Heart left ventricle (tissue), 16 donors: ENCODE measurements around the gene PATE4. TPM values are rescaled to one million over a fixed set of nuclear protein-coding genes. Genes with fewer than 3 reads are reported as not detected.

Source experiments
- ATAC-seq, 4 donors: fragments of 200-7000 bp; cut with Tn5 transposase; one replicate each; pipeline ENCODE4 v1.9.1; 2020 to 2022; ENCODE audit warnings: moderate library complexity in 4 of 4, mild to moderate bottlenecking in 3 of 4, moderate number of reproducible peaks in 1 of 4
- DNase-seq, 5 donors: peaks; one replicate each; pipeline ENCODE4 v3.0.0-alpha.2; 2020
- H3K27ac ChIP-seq, 12 donors: fragments of 200-600 bp; sonication (generic) in 4 of 12; one replicate each; pipeline versions ENCODE4 v1.5.0 to v1.8.0; 2016 to 2022; ENCODE audit warnings: mild to moderate bottlenecking in 2 of 12
- H3K27me3 ChIP-seq, 9 donors: fragments of 200-600 bp; sonication (generic) in 2 of 9; one replicate each; pipeline versions ENCODE4 v1.5.1 to v1.8.0; 2016 to 2022; ENCODE audit warnings: mild to moderate bottlenecking in 3 of 9
- H3K36me3 ChIP-seq, 9 donors: fragments of 200-600 bp; sonication (generic) in 2 of 9; one replicate each; pipeline versions ENCODE4 v1.5.0 to v1.8.0; 2018 to 2022; ENCODE audit warnings: mild to moderate bottlenecking in 2 of 9
- H3K4me1 ChIP-seq, 12 donors: fragments of 200-600 bp; sonication (generic) in 4 of 12; one replicate each; pipeline versions ENCODE4 v1.5.0 to v1.8.0; 2016 to 2022; ENCODE audit warnings: mild to moderate bottlenecking in 3 of 12
- H3K4me3 ChIP-seq, 12 donors: fragments of 200-600 bp; sonication (generic) in 4 of 12; one replicate each; pipeline versions ENCODE4 v1.5.0 to v1.8.0; 2017 to 2022; ENCODE audit warnings: mild to moderate bottlenecking in 9 of 12, moderate library complexity in 4 of 12
- H3K9me3 ChIP-seq, 12 donors: fragments of 200-600 bp; sonication (generic) in 4 of 12; one replicate each; pipeline versions ENCODE4 v1.5.0 to v1.8.0; 2016 to 2022; ENCODE audit warnings: mild to moderate bottlenecking in 1 of 12
- CTCF ChIP-seq, 12 donors: fragments of 200-600 bp; sonication (generic) in 4 of 12; IDR thresholded peaks; one replicate each; pipeline versions ENCODE4 v1.5.0 to v1.8.0; 2018 to 2022; ENCODE audit warnings: antibody characterized with exemption in 12 of 12, mild to moderate bottlenecking in 5 of 12
- POLR2A ChIP-seq, 2 donors: fragments of 450-650 bp; IDR thresholded peaks; one replicate each; pipeline ENCODE4 v1.6.1; 2017; ENCODE audit warnings: antibody characterized with exemption in 2 of 2, mild to moderate bottlenecking in 2 of 2, moderate library complexity in 2 of 2
- WGBS, 4 donors: extraction: QIAGEN DNeasy Blood & Tissue Kit in 2 of 4; methylation state at CpG; one replicate each; pipeline versions ENCODE4 v1.1.5 to v1.1.7; 2013 to 2018; 5-methylcytosine and 5-hydroxymethylcytosine counted together
- intact Hi-C, 10 donors: fragments of 100-400 bp; cut with DNase I; formaldehyde crosslinking; loops; one replicate each; pipeline versions ENCODE4 v1.11.1 to v1.14.2; 2022
- polyA plus RNA-seq, 2 donors: library from polyadenylated mRNA; stranded (reverse); fragments of 200-250 nt; gene quantifications; one replicate each; pipeline ENCODE4 v1.2.3, GENCODE V29; 2013
- total RNA-seq, 9 donors: library from RNA; depleted of rRNA in 2 of 9; stranded (reverse); fragments of >200 nt in 2 of 9; fragmentation: NEBNext Ultra II Directional in 3 of 9; extraction: Animal tissue kit (Norgen Biotek cat#: 25700) in 3 of 9; gene quantifications; one replicate each; pipeline versions ENCODE4 v1.1.0 to v1.2.4, GENCODE V29; 2016 to 2023
- donor health status: ischemic (EF 13 %, LVEDD 7.1; RV severe dilation, severe dysfunction).
- donor health status: healthy with polysubstance abuse.
- donor health status: DM: no; HTN: yes; CAD: no.
- donor health status: DM: no; HTN: no; CAD: no.
- donor health status: ischemic (EF 25% LVEDD 6.9; RV normal size, moderate dysfunction).
- donor health status: ischemic (EF 25% LVEDD 5.7; RV mildly dilated, moderate dysfunction).
- donor health status: healthy.
- donor health status: DM: yes; HTN: yes; CAD: no.
- donor health status: ischemic (EF 35%, LVEDD 5.7; RV mildly dilated, moderate dysfunction).
- donor health status: nonischemic (EF 11% LVEDD 7.7; RV severe dilation, severe dysfunction).
- donor health status: DM: yes; HTN: yes; CAD: no.
- donor health status: PGD.
- donor health status: ischemic (EF 29% LVEDD 5.4; RV normal size, mild dysfunction).
- donor health status: nonischemic (EF 23%, LVEDD 6.1; RV moderate dilation, normal function).

The PATE4 gene
- total and polyA plus RNA-seq, 11 donors = not detected

- Histone ChIP-seq H3K27me3 (no peaks in the 10 kb centered on the region), H3K4me3 (peak overlapping the region in 11 of 12 donors; percentile 56 to 95 (median 80)), H3K36me3 (peaks cover 0 to 5% (median under 1%) of the 10 kb centered on the region in 9 donors), H3K27ac (peak overlapping the region in 11 of 12 donors; percentile 80 to 98 (median 94)), H3K9me3 (no peaks in the 10 kb centered on the region), H3K4me1 (peaks cover 0 to 27% (median 5%) of the 10 kb centered on the region in 12 donors)
- WGBS, 4 donors = 19 to 45% (median 20%) methylated on average over 12 to 24 of the region's 24 CpGs
- ATAC-seq (peak; percentile 47 to 54 (median 48)), DNase-seq (peak; percentile 30 to 73 (median 56))
- intact Hi-C loops = loop anchor here in 3 of 10 donors (5.0 to 10.0 kb wide), 3 partner anchors 260 to 462 kb away; partner anchors contain the start of gene CHEK1 (in 2 of the 3)
- no peak for TF ChIP-seq POLR2A (IDR thresholded peaks at IDR 0.05)
- TF ChIP-seq CTCF (IDR thresholded peaks at IDR 0.05) = no peak
These were observed 53.9 kb downstream of the PATE4 start for GRCh38 chr11:125886997-125887372.

GRCh38 chr11:125887373-125888324 is 54.5 kb downstream of the PATE4 start, which contains the start of gene HYLS1:
Gene HYLS1, plus strand, starts transcription at chr11:125887668. Its CDS starts 11,701 bp downstream, at chr11:125899369.
- H3K36me3 ChIP-seq = peaks cover 0 to 12% (median 4%) of the 10 kb centered on the region in 9 donors
- ATAC-seq (peak; percentile 98 to 100 (median 99)), DNase-seq (peak; percentile 93 to 98 (median 95))
- H3K9me3 ChIP-seq = no peaks in the 10 kb centered on the region
- WGBS, 4 donors = 0 to 1% (median 0%) methylated on average over 46 to 91 of the region's 91 CpGs
- H3K27ac ChIP-seq = peak within 1 kb of the TSS; percentile 80 to 98 (median 94)
- TF ChIP-seq CTCF (IDR thresholded peaks at IDR 0.05) (peak in 9 of 12 donors; percentile 15 to 63 (median 34)), POLR2A (IDR thresholded peaks at IDR 0.05) (peak in 1 of 2 donors; percentile 78)
- peaks cover 0 to 27% (median 5%) of the 10 kb centered on the region in 12 donors for H3K4me1 ChIP-seq
- intact Hi-C loops = loop anchor here in 3 of 10 donors (5.0 to 10.0 kb wide), 3 partner anchors 260 to 463 kb away; partner anchors contain the start of gene CHEK1 (in 2 of the 3)
- H3K4me3 ChIP-seq = peak within 1 kb of the TSS; percentile 56 to 95 (median 79)
- no peaks in the 10 kb centered on the region for H3K27me3 ChIP-seq

Other genes starting within 250 kb of the PATE4 start
- 10 to 100 TPM; 47.6 to 98.6 (median 59.1) TPM for gene STT3A, start 240.5 kb upstream of the PATE4 start, total RNA-seq
- gene STT3A, start 240.5 kb upstream of the PATE4 start, polyA plus RNA-seq = 10 to 100 TPM; 21.5 to 72.7 TPM
- gene CHEK1, start 208.2 kb upstream of the PATE4 start, total RNA-seq = 1 to 10 TPM in 5 of 9 donors, under 1 TPM in 4; 0.63 to 6.2 (median 1.2) TPM
- 1 to 10 TPM in 1 of 2 donors, under 1 TPM in 1; 0.50 to 1.5 TPM for gene CHEK1, start 208.2 kb upstream of the PATE4 start, polyA plus RNA-seq
- gene ACRV1, start 152.5 kb upstream of the PATE4 start, total RNA-seq = not detected
- gene ACRV1, start 152.5 kb upstream of the PATE4 start, polyA plus RNA-seq = not detected
- not detected for gene PATE1, start 87.0 kb upstream of the PATE4 start, total RNA-seq
- gene PATE1, start 87.0 kb upstream of the PATE4 start, polyA plus RNA-seq = not detected
- not detected for gene PATE2, start 54.5 kb upstream of the PATE4 start, total RNA-seq
- gene PATE2, start 54.5 kb upstream of the PATE4 start, polyA plus RNA-seq = not detected
- not detected for gene PATE3, start 45.2 kb upstream of the PATE4 start, total RNA-seq
- gene PATE3, start 45.2 kb upstream of the PATE4 start, polyA plus RNA-seq = not detected
- gene HYLS1, start 54.4 kb downstream of the PATE4 start, total RNA-seq = 1 to 10 TPM; 3.4 to 6.9 (median 4.5) TPM
- 1 to 10 TPM; 3.0 to 3.5 TPM for gene HYLS1, start 54.4 kb downstream of the PATE4 start, polyA plus RNA-seq
- gene PUS3, start 69.9 kb downstream of the PATE4 start, total RNA-seq = 1 to 10 TPM; 5.4 to 9.4 (median 8.3) TPM
- gene PUS3, start 69.9 kb downstream of the PATE4 start, polyA plus RNA-seq = 10 to 100 TPM in 1 of 2 donors, 1 to 10 TPM in 1; 6.6 to 11.0 TPM
- not detected for gene DDX25, start 71.2 kb downstream of the PATE4 start, total RNA-seq
- gene DDX25, start 71.2 kb downstream of the PATE4 start, polyA plus RNA-seq = not detected
- gene VSIG10L2, start 112.7 kb downstream of the PATE4 start, total RNA-seq = under 1 TPM in 1 of 9 donors, not detected in 8; 0.21 TPM
- under 1 TPM; 0.04 to 0.12 TPM for gene VSIG10L2, start 112.7 kb downstream of the PATE4 start, polyA plus RNA-seq
- gene CDON, start 229.6 kb downstream of the PATE4 start, total RNA-seq = 10 to 100 TPM in 2 of 9 donors, 1 to 10 TPM in 7; 5.0 to 51.5 (median 7.4) TPM
- 1 to 10 TPM; 1.2 to 2.1 TPM for gene CDON, start 229.6 kb downstream of the PATE4 start, polyA plus RNA-seq